ENCODE measurements around the gene SCRN3.

SCRN3 gene

DNA sequence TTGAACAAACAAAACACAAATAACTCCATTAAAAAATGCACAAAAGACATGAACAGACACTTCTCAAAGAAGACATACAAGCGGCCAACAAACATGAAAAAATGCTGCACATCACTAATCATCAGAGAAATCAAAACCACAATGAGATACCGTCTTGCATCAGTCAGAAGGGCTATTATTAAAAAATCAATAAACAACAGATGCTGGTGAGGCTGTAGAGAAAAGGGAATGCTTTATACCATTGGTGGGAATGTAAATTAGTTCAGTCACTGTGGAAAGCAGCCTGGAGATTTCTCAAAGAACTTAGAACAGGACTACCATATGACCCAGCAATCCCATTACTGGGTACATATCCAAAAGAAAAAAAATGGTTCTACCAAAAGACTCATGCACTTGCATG, 53.5 kb downstream of the SCRN3 start:
- Histone ChIP-seq H3K36me3 (no peaks in the 10 kb centered on the region), H3K27ac (no peak overlapping the region), H3K9me3 (ENCODE audit: severe bottlenecking) (no peaks in the 10 kb centered on the region), H3K27me3 (ENCODE audit: insufficient read depth, low read depth, severe bottlenecking) (no peaks in the 10 kb centered on the region), H3K4me3 (ENCODE audit: low read depth, low read length) (no peak overlapping the region)
- DNase-seq, result no peak
- no peak for TF ChIP-seq CTCF (IDR thresholded peaks at IDR 0.05; ENCODE audit: low read depth, low read length)

- H3K27ac ChIP-seq, result no peak overlapping the region
- no peaks in the 10 kb centered on the region for H3K36me3 ChIP-seq
- no peaks in the 10 kb centered on the region for H3K9me3 ChIP-seq (ENCODE audit: severe bottlenecking)
- H3K4me3 ChIP-seq (ENCODE audit: low read depth, low read length), result no peak overlapping the region
- DNase-seq, result no peak
- no peaks in the 10 kb centered on the region for H3K27me3 ChIP-seq (ENCODE audit: insufficient read depth, low read depth, severe bottlenecking)
- no peak for TF ChIP-seq CTCF (IDR thresholded peaks at IDR 0.05; ENCODE audit: low read depth, low read length)
Measured at GRCh38 chr2:174450021-174450816, 54.7 kb downstream of the SCRN3 start.

DNA sequence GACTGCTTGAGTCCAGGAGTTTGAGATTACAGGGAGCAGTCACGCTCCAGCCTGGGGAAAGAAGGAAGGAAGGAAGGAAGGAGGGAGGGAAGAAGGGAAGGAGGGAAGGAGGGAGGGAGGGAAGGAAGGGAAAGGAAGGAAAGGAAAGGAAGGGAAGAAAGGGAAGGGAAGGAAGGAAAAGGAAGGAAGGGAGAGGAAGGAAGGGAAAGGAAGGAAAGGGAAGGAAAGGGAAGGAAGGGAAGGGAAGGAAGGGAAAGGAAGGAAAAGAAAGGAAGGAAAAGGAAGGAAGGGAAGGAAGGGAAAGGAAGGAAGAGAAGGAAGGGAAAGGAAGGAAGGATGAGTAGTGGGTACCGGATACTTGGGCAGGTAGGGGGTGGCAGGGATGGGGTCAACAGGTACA, 59.0 kb downstream of the SCRN3 start:
- no peaks in the 10 kb centered on the region for H3K36me3 ChIP-seq
- no peak for TF ChIP-seq CTCF (IDR thresholded peaks at IDR 0.05; ENCODE audit: low read depth, low read length)
- H3K27me3 ChIP-seq (ENCODE audit: insufficient read depth, low read depth, severe bottlenecking), result no peaks in the 10 kb centered on the region
- H3K9me3 ChIP-seq (ENCODE audit: severe bottlenecking), result no peaks in the 10 kb centered on the region
- DNase-seq, result no peak
- no peak overlapping the region for H3K27ac ChIP-seq
- no peak overlapping the region for H3K4me3 ChIP-seq (ENCODE audit: low read depth, low read length)

DNA sequence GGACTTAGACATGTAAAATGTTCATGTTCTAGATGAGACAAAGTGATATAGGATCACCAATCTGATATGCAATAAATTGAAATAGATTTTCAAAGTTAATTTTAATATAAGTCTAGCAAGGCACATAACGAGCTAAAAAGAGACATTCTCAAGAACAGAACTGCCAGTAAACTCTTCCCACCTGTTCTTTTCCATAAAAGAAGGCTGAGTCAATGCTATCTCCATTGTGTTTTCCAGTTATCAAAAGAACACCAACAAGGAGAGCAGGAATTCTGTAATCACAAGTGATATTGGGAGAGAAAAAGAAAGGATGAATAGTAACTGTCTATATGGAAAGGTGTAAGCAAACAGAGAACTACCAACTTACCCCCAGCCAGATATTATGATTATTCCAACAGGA, 65.7 kb downstream of the SCRN3 start:
- Histone ChIP-seq H3K27me3 (ENCODE audit: insufficient read depth, low read depth, severe bottlenecking) (no peaks in the 10 kb centered on the region), H3K27ac (no peak overlapping the region), H3K9me3 (ENCODE audit: severe bottlenecking) (no peaks in the 10 kb centered on the region), H3K4me3 (ENCODE audit: low read depth, low read length) (no peak overlapping the region), H3K36me3 (no peaks in the 10 kb centered on the region)
- no peak for DNase-seq
- TF ChIP-seq CTCF (IDR thresholded peaks at IDR 0.05; ENCODE audit: low read depth, low read length), result no peak

DNA sequence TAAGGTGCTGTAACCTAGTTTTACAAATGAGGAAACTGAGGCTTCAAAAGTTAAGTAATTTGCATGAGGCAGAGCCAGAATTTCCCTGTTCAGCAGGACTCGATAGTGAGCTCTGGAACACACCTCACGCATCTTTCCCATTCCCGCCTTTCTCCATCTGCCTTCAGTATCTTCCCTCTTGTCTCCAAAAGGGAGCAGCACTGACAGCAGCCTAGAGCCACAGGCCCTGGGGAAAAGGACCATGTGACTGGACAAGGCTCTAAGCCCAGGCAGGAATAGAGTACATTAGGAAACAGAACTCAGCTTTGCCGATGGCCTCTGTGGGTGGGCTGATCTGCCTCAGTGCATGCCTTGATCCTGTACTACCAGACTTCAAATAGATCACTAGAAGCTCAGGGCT, 69.8 kb downstream of the SCRN3 start:
- peak; percentile 45 for TF ChIP-seq CTCF (IDR thresholded peaks at IDR 0.05; ENCODE audit: low read depth, low read length)
- Histone ChIP-seq H3K27me3 (ENCODE audit: insufficient read depth, low read depth, severe bottlenecking) (no peaks in the 10 kb centered on the region), H3K36me3 (no peaks in the 10 kb centered on the region), H3K4me3 (ENCODE audit: low read depth, low read length) (no peak overlapping the region), H3K9me3 (ENCODE audit: severe bottlenecking) (no peaks in the 10 kb centered on the region), H3K27ac (no peak overlapping the region)
- peak; percentile 73 for DNase-seq

DNA sequence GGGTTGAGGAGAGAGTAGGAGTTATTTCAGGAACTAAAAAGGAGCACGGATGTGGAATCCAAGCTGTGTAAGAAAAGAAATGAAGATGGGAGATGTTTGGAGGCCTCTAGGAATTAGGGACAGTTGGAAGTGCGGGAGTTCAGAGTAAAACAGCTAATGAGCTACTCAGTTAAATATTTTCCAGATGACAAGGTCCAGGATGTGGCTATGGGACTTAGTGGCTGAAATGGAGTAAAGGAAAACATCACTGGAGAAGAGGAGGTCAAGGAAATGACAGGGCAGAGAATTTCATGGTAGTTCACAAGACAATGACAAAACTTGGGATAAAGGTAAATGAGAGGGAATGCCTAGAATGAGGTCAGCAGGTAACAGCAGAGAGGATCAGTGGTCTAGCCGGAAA, 78.3 kb downstream of the SCRN3 start:
- Histone ChIP-seq H3K27me3 (ENCODE audit: insufficient read depth, low read depth, severe bottlenecking) (no peaks in the 10 kb centered on the region), H3K27ac (no peak overlapping the region), H3K4me3 (ENCODE audit: low read depth, low read length) (no peak overlapping the region), H3K9me3 (ENCODE audit: severe bottlenecking) (no peaks in the 10 kb centered on the region), H3K36me3 (no peaks in the 10 kb centered on the region)
- no peak for TF ChIP-seq CTCF (IDR thresholded peaks at IDR 0.05; ENCODE audit: low read depth, low read length)
- no peak for DNase-seq
